HTR-8/SVneo (cell line): ENCODE results near the gene ANKS1B.
"Not testable (repeated sequence)": the region's sequence is repeated elsewhere in the genome, so short reads cannot be mapped to it uniquely, and the experiment has no call there.

ENCODE experiments used
- DNase-seq: peaks from one replicate; pipeline ENCODE4 v3.0.0; 2011; ENCODE audit warnings: low spot score, mixed read lengths; ENCODE audit not compliant: insufficient read length
- FAIRE-seq: peaks from 2 replicates; lab custom pipeline; 2011; peaks lifted over from hg19 to GRCh38; lab: Jason Lieb, UNC

Gene ANKS1B

GRCh38 chr12:99984271-99985128 lies at the start of gene ANKS1B:
TSS of gene ANKS1B (minus strand) at chr12:99984936. CDS start at chr12:99984237, 699 bp downstream.
- FAIRE-seq (no peak), DNase-seq (peak; percentile 54)

- DNase-seq (no peak), FAIRE-seq (no peak)
Measured at GRCh38 chr12:100031836-100032235, 47.1 kb upstream of the ANKS1B start.

GRCh38 chr12:100027671-100028070 lies 42.9 kb upstream of the ANKS1B start:
- no peak for FAIRE-seq

GRCh38 chr12:100026241-100026640 lies 41.5 kb upstream of the ANKS1B start:
- DNase-seq (no peak), FAIRE-seq (no peak)

More at GRCh38 chr12:100027671-100028070, 42.9 kb upstream of the ANKS1B start:
- DNase-seq: no peak

GRCh38 chr12:100024974-100025555 lies 40.3 kb upstream of the ANKS1B start:
- no peak for FAIRE-seq
- no peak for DNase-seq

- DNase-seq (no peak), FAIRE-seq (no peak)
Measured at GRCh38 chr12:100020370-100020769, 35.6 kb upstream of the ANKS1B start.

GRCh38 chr12:100017056-100017455 lies 32.3 kb upstream of the ANKS1B start:
- no peak for DNase-seq
- no peak for FAIRE-seq

- FAIRE-seq, DNase-seq: not testable (repeated sequence)
Measured at GRCh38 chr12:100016304-100016703, 31.6 kb upstream of the ANKS1B start.

GRCh38 chr12:100005846-100006245 lies 21.1 kb upstream of the ANKS1B start:
- DNase-seq, FAIRE-seq: not testable (repeated sequence)

GRCh38 chr12:99997806-99998205 lies 13.1 kb upstream of the ANKS1B start:
- no peak for FAIRE-seq
- DNase-seq: no peak

- no peak for DNase-seq
- no peak for FAIRE-seq
Measured at GRCh38 chr12:99996095-99996494, 11.4 kb upstream of the ANKS1B start.

- DNase-seq (no peak), FAIRE-seq (no peak)
Measured at GRCh38 chr12:99985631-99986030, 895 bp upstream of the ANKS1B start.

GRCh38 chr12:99985129-99985570 lies 414 bp upstream of the ANKS1B start:
- no peak for FAIRE-seq

GRCh38 chr12:99983456-99984258 lies 1.1 kb downstream of the ANKS1B start:
- FAIRE-seq: no peak
- DNase-seq: no peak

More at GRCh38 chr12:99985129-99985570, 414 bp upstream of the ANKS1B start:
- DNase-seq: peak; percentile 14

- FAIRE-seq (no peak), DNase-seq (no peak)
Measured at GRCh38 chr12:99981639-99982190, 3.0 kb downstream of the ANKS1B start.

- no peak for FAIRE-seq
- no peak for DNase-seq
Measured at GRCh38 chr12:99979471-99979870, 5.3 kb downstream of the ANKS1B start.

GRCh38 chr12:99978152-99978551 lies 6.6 kb downstream of the ANKS1B start:
- no peak for FAIRE-seq
- DNase-seq: no peak

GRCh38 chr12:99977550-99977949 lies 7.2 kb downstream of the ANKS1B start:
- no peak for DNase-seq
- no peak for FAIRE-seq

GRCh38 chr12:99976762-99977161 lies 8.0 kb downstream of the ANKS1B start:
- DNase-seq (no peak), FAIRE-seq (no peak)

- no peak for DNase-seq
- FAIRE-seq: peak; percentile 65
Measured at GRCh38 chr12:99975321-99975720, 9.4 kb downstream of the ANKS1B start.
